Epidermal melanocyte (primary cell): ENCODE data around the gene MEDAG.

Experiments
- DNase-seq: peaks from one replicate; pipeline ENCODE4 v3.0.0; 2011; ENCODE audit warnings: low spot score; ENCODE audit not compliant: insufficient read length

Gene MEDAG

DNA sequence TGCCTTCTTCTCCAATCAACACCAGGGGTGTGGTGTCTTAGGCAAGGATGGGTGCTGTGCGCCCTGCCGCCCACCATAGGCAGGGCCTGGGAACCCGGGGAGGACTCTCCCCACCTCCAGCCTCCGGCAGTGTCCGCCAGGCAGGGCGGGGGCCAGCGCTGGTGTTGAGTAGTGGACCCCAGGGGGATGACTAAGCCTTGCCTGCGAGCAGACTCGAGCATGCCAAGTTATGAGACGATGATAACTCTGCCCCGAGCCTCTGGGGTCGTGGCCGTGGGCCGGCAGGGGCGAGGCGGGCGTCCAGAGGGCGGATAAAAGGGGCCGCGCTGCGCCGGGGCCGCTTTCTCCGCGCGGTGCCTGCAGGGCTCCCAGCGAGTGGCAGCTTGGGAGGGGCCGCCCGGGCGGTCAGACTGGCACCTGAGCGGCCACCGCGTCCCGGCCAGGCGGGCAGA lies at the start of gene MEDAG:
MEDAG (plus strand) TSS at position 340 of the 452 bp plus-strand sequence. CDS start 245 bp downstream, outside the sequence.
- DNase-seq = no peak

DNA sequence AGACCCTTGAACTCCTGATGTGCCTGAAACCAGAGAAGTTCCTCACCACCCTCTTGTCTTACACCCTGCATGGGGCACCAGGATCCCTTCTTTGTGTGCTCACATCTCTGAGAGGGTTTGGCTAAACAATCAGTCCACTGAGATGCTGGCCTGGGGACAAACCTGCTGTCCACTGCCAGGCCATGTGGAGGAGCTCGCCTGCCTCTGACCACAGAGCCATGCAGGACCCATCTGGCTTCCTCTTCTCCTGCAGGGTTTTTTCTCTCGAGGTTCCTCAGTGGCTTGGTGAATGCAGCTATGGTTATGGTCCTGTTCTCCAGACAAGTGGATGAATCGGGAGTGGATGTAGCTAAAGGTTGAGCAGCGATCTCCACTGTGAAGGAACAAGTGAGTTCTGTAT lies 49.1 kb upstream of the MEDAG start:
- DNase-seq = no peak

DNA sequence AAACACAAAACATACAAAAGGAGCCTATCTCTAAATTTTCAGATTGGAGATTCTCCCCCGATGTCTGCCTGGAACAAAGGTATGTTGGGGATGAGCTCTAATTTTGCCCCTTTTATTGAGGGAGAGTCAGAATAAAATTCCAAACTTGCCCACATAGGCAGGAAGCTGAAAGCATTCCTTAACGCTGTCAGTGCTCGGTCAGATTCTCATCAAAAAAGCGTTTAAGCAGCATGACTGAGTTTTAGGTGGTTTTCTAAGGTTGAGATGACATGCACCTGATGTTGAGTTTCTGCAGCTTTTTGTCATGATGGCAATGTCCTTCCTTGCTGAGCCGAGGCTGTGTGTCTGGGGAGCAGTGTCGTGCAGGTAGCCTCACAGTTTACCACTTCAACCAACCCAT lies 48.4 kb upstream of the MEDAG start:
- DNase-seq = no peak

DNA sequence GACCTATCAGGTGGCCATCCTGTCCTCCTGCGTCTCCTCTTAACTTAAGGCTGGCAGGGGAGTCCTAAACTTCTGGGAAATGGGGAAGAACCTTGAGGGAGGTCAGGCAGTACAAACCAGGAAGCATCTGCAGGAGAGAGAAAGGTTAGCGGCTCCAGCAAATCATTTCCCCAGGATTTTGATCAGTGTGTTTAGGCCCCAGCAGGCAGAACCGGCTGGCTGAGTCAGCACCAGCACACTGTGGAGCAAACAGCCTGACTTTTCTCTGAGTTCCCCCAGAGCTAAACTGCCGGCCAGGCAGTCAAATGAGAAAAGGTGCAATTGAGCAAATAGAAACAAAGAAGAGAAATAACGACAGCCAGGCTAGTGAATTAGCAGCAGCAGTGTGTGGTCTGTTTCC lies 46.7 kb upstream of the MEDAG start:
- DNase-seq = no peak

DNA sequence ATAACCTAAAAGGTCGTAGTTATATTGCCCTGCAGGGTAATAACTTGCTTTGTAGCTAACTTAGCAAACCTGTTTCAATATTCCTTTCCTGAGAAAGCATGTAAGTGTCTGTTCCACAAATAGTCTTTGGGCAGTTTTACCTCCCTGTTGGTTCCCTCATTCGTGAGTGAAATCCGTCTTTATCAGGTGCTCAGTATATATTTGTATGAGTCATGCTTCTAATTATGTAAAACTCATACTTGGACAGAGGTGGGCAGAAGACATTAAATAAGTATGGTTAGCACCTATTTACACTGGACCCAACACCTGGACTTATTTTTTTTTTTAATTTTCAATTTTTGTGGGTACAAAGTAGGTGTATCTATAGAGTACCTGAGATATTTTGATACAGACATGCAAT lies 44.9 kb upstream of the MEDAG start:
- DNase-seq = no peak

DNA sequence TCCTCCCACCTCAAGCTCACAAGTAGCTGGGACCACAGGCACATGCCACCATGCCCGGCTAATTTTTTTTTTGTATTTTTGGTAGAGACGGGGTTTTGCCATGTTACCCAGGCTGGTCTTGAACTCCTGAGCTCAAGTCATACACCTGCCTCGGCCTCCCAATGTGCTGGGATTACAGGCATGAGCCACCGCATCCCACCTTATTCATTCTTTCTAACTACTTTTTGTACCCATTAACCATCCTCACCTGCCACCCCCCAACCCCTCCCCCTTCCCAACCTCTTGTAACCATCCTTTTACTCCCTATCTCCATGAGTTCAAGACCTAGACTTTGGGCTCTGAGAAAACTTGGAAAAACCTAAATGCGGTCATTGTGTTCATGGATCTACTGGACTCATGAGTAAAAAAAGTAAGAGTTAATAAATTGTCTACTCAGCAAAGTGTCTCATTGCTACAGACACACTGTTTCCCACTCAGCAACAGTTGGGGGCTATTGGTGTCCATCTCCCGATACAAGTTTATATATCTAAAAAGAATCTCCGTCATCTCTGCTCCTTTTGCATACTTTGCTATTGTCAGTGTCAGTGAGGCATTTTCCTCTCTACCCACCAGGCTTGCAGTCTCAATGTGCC lies 44.1 kb upstream of the MEDAG start:
- no peak for DNase-seq

DNA sequence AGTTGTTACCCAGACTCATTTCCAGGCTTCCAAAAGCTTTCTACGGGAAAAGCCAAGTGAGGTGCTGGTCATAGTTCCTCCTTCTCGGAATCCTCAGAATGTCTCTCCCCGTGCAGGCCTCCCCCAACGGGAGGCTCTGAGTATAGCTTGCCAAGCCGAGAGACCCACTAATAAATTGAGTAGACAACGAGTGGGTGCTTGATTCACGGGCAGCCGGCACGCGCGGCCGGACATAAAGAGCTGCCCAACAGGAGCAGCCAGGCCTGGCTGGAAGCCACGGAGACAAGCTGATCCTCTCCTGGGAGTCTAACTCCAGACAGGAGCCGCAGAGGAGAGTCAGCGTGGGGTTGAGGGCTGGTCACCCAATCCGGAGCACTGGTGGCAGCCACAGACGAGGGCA lies 43.4 kb upstream of the MEDAG start:
- DNase-seq = no peak

DNA sequence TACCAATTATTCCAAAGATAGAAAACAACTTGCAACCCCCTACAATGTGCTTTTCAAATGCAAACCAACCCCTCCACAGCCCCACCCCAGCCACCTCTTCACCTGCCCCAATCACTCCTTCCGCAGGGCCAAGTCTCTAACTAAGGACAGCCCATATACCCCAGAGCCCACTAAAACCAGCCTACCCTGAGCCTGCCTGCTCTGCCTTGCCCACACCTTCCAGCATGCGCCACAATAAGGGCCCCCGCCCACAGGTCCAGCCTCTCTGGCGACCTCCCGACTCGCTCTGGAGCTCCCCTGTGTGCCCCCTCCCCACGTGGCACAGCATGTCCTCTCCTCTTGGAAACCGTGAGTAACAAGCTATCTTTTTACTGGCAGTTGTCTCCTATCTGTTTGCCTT lies 42.8 kb upstream of the MEDAG start:
- no peak for DNase-seq

DNA sequence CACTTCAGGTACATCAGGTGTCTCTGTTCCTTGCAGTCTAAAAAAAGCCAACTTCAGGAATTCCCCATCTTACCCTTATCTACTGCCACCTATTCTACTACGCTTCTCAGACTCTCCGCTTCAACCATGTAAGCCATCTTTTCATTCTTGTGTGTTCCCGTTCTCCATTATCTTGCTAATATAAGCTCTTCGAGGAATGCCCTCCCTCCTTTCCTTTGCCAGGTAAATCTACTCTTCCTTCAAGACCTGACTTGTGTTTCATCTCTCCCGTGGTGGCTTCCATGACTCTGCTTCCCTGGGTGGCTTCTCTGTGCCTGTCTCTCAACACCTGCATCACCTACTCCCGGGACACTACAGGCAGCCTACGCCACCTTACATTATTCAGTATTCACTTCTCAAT lies 42.3 kb upstream of the MEDAG start:
- DNase-seq = no peak

DNA sequence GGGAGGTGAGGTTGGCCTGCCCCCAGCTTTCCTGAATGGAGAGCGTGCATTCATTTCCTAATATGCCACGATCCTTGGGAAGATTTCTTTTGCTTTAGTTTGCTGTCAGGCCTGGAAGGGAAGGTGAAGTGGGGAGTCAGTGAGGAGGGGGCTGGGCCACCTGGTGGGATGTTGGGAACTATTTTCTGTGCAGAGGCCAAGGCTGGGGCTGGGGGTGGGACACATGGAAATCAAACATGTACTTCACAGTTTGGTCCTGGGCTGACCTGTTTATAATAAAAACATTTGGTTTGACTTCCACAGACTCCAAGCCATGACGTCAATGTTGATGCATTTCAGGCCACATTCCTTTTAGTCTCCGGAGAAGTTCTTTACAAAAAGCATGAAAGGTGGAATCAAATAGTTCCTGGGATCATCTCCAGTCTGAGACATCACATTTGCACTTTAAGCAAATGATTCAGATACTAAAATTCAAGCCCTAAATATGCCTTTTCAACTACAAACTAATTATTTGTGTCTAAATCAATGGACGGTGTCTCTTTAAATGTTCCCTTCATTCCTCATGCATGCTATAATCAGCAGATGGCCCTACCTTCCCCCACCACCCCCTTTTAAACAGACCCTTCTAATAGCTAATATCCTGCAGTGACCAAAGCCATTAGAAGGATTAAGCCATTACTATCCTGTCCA lies 41.5 kb upstream of the MEDAG start:
- no peak for DNase-seq

DNA sequence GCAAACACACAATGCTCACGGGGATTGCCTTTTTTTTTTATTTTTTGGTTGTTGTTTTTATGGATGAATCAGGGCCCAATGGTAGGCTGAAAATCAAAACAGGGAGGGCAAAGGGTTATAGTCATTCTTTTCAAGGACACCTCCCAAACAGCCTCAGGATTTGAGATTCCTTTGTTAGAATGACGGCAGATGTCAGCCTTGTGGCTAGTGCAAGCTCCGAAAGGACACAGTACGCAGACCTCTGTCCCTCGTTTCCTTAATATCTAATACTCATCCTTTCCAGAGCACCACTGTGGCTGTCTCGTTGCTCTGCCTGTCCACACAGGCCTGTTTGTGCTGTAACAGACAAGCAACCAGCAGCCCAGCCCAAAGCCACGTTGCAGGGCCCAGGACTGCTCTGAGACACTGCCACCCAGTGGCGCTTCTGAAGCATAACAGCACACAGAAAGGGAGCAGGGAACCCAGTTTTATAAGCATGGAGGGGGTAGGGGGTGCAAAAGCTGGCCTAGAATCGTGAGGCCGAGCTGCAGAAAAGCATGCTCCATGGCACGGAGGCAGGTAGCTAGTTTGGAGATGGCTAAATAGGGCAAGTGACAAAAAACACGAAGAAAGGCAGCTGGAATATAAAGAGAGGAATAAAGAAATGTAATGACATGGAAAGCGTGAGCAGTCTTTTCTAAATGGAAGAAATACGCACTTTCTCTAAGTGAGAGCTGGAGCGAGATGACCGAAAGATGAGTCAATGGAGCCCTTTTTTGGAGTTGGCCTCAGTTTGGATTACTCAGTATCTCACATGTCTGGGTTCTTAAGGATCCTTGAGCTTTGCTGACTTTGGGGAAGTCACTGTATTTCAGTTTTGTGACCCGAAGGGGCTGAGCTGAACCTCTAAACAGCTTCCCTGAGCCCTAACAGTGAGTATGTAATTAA lies 40.7 kb upstream of the MEDAG start:
- DNase-seq = peak; percentile 72

DNA sequence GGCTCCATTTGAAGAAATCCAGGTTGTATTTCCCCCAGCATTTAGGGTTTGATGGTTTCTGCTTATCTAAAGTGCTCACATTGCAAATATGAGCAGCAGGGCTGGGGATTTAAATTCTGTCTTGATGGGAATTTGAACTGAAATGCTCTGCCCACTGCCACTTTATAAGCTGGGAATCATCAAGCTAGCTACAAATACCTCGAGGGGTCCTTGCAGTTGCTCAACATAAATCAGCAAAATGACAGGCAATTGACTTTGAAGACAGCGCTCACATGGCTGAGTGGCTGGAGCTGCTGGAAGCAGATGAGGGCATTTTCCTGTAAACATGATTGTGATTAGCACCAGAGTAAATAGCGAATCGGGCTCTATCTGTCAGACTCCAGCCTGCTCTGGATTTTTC lies 39.4 kb upstream of the MEDAG start:
- no peak for DNase-seq

DNA sequence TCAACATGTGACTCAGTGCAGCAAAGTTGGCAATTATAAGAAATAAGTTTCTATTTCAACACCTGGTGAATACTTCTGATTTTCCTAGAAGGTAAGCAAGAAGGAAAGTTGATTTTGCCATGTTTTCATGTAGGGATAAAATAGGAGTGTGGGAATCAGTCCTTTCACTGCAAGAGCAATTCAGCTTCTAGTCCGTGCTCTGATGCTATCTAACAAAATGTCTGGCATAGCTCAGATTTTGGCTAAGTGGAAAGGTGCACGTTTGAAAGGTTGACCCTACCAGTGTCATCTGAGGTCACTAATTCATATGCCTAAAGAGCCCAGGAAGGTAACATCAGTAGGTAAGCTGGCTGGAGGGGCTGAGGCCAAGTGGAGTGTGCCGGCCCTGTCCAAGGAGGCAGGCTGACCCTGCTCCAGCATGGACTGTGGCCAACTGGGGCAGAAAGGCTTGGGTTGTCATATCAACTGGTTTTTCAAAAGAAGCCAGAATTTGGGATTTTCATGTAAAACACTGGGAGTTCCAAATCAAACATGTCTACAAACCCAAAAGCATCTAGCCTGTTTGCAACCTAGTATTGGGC lies 38.9 kb upstream of the MEDAG start:
- no peak for DNase-seq

DNA sequence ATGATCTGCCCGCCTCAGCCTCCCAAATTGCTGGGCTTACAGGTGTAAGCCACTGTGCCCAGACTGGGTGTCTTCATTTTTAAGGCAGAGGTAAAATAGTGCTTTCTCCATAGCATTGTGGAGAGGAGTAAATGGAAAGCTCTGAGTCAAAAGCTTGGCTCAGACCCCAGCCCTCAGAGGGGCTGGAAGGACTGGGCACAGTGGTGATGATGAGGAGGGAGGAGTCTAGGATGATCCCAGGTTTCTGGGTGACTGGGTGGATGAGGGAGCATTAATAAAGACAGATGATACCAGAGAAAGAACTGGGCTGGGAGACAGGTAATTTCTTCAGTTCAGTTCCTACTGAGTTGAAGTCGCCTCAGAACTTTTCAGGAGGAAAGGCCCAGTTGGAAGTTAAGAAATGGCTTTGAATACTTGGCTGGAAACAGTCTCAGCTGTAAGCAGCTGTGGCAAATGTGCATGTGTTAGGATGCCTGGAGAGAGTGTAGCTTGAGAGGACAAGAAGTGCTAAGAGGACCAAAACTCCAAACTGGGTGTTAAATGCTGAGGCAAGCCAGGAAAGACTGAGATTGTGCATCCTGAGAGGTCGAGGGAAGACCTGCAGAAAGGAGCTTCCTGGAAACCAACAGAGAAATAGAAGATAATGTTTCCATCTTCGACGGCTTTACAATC lies 37.1 kb upstream of the MEDAG start:
- no peak for DNase-seq

DNA sequence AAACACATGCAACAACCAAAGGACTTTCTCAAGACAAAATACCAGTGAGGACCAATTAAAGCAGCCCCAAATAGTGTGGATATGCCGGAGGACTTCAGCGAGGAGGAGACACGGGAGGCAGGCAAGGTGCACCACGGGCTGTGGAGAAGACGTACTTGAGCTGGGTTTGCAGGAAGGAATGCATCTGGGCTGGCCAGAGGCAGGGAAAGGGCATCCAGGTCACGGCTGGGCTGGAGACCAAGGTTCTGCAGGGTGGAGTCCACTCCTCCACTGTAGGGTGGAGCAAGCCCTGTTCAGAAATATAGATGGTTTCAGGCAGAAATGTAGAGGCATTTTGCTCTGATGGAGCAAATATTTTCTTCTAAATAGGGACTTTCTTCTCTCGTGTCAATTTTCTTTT lies 36.6 kb upstream of the MEDAG start:
- no peak for DNase-seq

DNA sequence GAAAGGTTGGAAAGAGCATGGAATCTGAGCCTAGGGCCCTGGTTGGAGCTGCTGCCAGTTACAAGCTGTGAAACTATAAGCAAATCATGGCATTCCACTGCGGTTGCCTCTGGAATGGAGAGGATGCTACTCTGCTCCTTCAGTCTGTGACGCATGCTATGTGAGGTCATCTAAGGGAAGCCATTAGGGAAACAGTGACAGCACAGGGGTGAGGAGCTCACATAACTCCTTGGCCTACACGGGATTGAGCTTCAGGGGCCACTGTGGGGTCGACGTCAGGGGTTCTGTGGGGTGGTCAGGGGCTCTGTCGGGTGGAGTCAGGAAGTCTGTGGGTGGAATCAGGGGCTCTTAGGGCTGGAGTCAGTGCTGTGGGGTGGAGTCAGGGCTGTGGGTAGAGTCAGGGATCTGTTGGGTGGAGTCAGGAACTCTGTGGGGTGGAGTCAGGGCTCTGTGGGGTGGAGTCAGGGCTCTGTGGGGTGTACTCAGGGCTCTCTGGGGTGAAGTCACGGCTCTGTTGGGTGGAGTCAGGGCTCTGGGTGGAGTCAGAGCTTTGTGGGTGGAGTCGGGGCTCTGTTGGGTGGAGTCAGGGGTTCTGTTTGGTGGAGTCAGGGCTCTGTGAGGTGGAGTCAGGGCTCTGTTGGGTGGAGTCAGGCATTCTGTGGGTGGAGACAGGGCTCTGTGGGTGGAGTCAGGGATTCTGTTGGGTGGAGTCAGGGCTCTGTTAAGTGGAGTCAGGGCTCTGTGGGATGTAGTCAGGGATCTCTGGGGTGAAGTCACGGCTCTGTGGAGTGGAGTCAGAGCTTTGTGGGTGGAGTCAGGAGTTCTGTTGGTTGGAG lies 35.8 kb upstream of the MEDAG start:
- peak; percentile 92 for DNase-seq

DNA sequence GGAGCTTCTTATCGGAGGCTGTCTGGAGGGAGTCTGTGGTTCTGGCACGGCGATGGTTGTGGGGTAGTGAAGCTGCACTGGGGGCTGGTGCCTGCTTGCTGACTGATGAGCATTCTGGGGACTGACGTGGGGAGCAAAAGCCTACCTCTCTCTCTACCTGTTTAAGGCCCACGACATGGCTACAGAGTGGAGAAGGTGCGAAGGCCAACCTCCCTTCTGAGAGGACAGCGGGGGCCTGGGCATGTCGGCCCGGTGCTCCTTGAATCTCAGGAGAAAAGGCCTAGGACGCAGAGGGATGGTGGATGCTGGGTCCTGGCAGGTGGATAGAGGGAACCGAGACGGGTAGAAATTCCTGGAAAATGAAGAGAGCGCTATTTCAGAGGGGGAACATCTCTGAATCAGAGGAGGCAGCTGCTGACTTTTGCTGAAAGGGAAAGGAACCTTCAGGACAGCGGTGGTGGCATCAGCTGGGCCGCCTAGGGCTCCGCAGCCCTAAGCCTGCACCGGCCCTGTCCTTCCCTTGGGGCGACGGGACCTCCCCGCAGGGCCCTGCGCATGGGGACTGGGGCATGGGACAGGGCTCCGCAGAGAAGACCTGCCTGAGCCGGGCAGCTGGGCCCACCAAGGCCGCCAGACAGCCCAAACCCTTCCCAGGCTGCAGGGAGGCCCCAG lies 35.0 kb upstream of the MEDAG start:
- DNase-seq = no peak

DNA sequence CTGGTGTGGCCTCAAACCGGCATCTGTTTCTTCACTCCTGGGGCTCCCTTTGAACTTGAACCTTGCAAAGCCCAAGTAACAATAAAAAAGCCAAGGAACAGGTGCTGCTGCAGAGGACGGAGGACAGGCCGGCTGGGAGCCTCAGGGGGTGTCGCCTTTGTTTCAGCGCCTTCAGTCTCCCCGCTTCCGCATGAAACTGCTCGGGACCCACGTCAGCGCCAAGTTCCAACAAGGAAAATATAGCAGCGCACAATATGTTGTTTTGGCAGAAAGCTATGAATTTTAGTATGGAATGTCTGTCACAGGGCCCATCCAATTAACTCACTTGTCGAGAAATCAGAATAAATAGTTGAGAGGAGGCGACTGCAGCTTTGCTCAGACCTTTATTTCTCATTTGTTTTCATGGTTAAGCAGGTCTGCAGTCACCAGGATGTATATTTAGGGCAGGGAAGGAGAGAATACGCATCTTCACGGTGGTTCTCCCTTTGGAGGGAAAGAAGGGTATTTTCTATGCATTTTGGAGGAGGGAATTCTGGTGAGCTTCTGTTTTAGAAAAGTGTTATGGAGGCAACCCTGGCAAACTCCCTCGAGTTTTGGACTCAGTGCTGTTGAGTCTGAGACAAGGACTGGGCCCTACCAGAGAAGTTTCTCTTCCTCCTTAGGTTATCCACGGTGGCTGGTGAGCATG lies 34.3 kb upstream of the MEDAG start:
- DNase-seq = no peak

DNA sequence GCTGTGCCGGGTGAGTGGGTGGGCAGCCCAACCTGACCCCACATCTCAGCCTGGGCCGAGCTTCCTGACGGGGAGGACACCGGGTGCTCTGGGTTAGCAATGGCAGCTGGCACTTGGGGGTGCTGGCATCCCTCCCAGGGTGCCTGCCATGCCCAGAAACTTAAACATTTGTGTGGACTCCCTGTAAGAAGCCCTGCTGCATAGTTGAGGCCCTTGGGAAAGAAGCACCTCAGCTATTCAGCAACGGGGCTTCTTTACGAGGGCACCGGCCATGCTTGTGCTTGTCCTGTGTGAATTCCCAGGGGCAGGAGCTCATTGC lies 33.8 kb upstream of the MEDAG start:
- no peak for DNase-seq
